HK-2 (cell line): ENCODE data around the gene RBM12.

ENCODE experiments used
- DNase-seq: peaks from one replicate; pipeline ENCODE4 v3.0.0-alpha.2; 2018; ENCODE audit not compliant: unreplicated experiment

RBM12 gene

DNA sequence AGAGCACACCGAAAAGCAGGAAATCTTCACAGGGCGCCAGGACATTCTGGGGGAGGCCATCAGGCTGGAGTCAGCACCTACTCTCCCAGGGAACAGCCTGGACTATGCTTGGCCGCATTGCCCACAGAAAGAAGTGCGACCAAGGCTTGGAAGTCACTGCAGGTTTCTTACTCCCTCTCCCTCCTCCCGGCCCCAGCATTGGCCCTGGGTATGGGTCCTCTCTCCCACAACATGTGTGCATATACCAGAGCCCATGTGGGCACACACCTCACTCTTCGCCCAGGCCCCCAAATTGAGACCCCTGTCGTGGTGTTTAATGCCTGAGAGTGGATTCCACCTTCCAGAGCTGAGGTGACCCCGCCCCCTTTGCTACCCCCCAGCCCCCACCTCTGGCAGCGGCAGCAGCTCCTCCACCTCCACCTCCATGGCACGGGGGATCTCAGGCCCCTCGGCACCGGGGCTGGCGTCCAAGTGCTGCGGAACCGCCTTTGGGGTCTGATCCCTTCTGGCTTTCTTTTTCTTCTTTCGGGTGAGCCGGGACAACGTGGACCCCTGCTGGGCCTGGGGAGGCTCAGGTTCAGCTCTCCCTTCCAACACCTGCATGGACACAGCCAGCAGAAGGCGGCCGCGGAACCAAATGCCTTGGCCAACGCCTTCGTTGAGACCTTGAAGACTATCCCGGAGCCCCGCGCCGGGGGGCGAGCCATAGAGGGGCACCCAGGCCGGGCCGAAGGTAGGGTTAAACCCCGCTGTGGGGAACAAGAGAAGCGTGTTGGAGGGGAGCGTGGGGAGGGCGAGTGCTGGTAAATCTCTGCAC, 64.3 kb downstream of the RBM12 start:
- no peak for DNase-seq

DNA sequence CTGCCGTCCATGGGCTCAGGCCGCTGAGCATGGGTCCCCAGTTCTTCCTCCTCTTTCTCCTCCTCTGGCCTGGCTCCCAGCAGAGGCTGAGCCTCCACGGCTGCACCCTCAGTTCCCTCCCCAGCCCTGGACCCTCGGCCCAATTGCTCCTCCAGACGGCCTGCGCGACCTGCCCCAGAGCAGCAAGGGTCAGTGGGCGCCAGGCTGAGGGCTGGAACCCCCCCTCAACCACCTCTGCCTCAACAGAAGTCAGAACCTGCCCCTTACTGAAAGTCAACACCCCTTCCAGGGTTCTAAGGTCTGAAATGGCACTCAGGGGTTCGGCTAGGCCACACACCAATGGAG, 65.0 kb downstream of the RBM12 start:
- no peak for DNase-seq
